A673 (cell line): ENCODE data around the gene FNBP1L. TPM values are rescaled to one million over a fixed set of nuclear protein-coding genes. Genes with fewer than 3 reads are reported as not detected.

Experiments
- BruUV-seq: library from RNA; stranded (reverse); fragments of 400-500 nt; replicated peaks from 2 replicates; lab custom pipeline; 2021; lab: Mats Ljungman, UMichigan
- CTCF ChIA-PET: fragments of 300-600 bp; sonication (Branson Sonifier 250); formaldehyde crosslinking; loops from one replicate; lab custom pipeline; 2022; ENCODE audit warnings: antibody characterized with exemption; lab: Charles Lee
- POLR2A ChIA-PET: fragments of 300-600 bp; sonication (Branson Sonifier 250); formaldehyde crosslinking; loops from one replicate; lab custom pipeline; 2022; ENCODE audit warnings: antibody characterized with exemption; ENCODE audit not compliant: low non-redundant PET; lab: Charles Lee
- DNase-seq: peaks from one replicate; pipeline ENCODE4 v3.0.0-alpha.2; 2015; ENCODE audit warnings: low spot score
- H3K27ac ChIP-seq: fragments of 200-600 bp; sonication (generic); 2 replicates; pipeline ENCODE4 v1.5.1; 2016; ENCODE audit warnings: mixed run types, low read depth, mild to moderate bottlenecking, mixed read lengths, antibody characterized with exemption, low read length; ENCODE audit not compliant: poor library complexity, severe bottlenecking
- H3K27me3 ChIP-seq: fragments of 200-600 bp; sonication (generic); replicated peaks from 2 replicates; pipeline ENCODE4 v1.6.1; 2017; ENCODE audit warnings: mixed run types, low read depth, mild to moderate bottlenecking, mixed read lengths, antibody characterized with exemption, low read length; ENCODE audit not compliant: insufficient read depth, poor library complexity
- H3K36me3 ChIP-seq: fragments of 200-600 bp; sonication (generic); 2 replicates; pipeline ENCODE4 v1.6.1; 2016; ENCODE audit warnings: mixed run types, mild to moderate bottlenecking, mixed read lengths, antibody characterized with exemption, low read length; ENCODE audit not compliant: insufficient read depth, poor library complexity, severe bottlenecking
- H3K4me1 ChIP-seq: fragments of 200-600 bp; sonication (generic); 2 replicates; pipeline ENCODE4 v1.6.1; 2017; ENCODE audit warnings: mixed run types, mild to moderate bottlenecking, mixed read lengths, antibody characterized with exemption, low read length; ENCODE audit not compliant: insufficient read depth, poor library complexity, severe bottlenecking
- H3K4me3 ChIP-seq: fragments of 200-600 bp; sonication (generic); 2 replicates; pipeline ENCODE4 v1.5.1; 2016; ENCODE audit warnings: low read depth, mixed run types, mild to moderate bottlenecking, mixed read lengths, low read length; ENCODE audit not compliant: poor library complexity, severe bottlenecking
- H3K9me3 ChIP-seq: fragments of 200-600 bp; sonication (generic); 2 replicates; pipeline ENCODE4 v1.6.1; 2016; ENCODE audit warnings: mixed run types, low read depth, mild to moderate bottlenecking, mixed read lengths, antibody characterized with exemption, low read length; ENCODE audit not compliant: poor library complexity, severe bottlenecking
- EZH2 ChIP-seq: fragments of 200-600 bp; sonication (generic); IDR thresholded peaks from 2 replicates; pipeline ENCODE4 v1.6.1; 2017; ENCODE audit warnings: borderline replicate concordance, low read depth, mild to moderate bottlenecking, mixed read lengths, antibody characterized with exemption, low read length; ENCODE audit not compliant: poor library complexity, severe bottlenecking
- intact Hi-C: fragments of 100-400 bp; cut with micrococcal nuclease; formaldehyde crosslinking; loops from one replicate; pipeline ENCODE4 v1.10.0; 2022; ENCODE audit not compliant: unreplicated experiment
- total RNA-seq: library from RNA; stranded (reverse); gene quantifications from 2 replicates; pipeline ENCODE4 v1.2.3, GENCODE V29; 2021
- TF ChIP-seq, protein P1 (sequence below): fragments of 300-800, 200-600 bp; sonication (generic); conservative IDR thresholded peaks from 2 replicates; pipeline ENCODE4 v1.5.1; 2017; ENCODE audit warnings: low read depth, mild to moderate bottlenecking, antibody characterized with exemption, low read length, moderate library complexity, mixed read lengths

The FNBP1L gene
- total RNA-seq, 1 experiment from 2014 or later: 39.6 TPM

DNA sequence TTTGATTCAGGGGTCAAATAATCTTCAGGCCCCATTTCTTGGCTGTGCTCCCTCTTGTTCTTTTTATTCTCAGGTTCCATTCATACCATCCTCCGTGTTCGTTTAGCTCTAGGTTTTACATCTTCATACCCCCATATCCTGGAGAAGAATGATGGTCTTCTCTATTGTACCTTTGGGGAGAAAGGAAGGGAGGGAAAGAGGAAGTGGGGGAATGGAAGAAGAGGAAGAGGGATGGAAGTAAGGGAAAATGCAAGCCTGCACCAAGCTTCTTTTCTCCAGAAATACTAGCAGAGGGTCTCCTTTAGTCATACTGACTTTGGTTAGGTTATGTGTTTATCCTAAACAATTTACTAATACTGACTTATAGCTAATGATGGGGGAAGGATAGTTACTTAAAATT is 52.4 kb downstream of the FNBP1L start:
- H3K4me1 ChIP-seq: no peaks in the 10 kb centered on the region
- no peak for TF ChIP-seq EZH2
- TF ChIP-seq, protein P1, sequence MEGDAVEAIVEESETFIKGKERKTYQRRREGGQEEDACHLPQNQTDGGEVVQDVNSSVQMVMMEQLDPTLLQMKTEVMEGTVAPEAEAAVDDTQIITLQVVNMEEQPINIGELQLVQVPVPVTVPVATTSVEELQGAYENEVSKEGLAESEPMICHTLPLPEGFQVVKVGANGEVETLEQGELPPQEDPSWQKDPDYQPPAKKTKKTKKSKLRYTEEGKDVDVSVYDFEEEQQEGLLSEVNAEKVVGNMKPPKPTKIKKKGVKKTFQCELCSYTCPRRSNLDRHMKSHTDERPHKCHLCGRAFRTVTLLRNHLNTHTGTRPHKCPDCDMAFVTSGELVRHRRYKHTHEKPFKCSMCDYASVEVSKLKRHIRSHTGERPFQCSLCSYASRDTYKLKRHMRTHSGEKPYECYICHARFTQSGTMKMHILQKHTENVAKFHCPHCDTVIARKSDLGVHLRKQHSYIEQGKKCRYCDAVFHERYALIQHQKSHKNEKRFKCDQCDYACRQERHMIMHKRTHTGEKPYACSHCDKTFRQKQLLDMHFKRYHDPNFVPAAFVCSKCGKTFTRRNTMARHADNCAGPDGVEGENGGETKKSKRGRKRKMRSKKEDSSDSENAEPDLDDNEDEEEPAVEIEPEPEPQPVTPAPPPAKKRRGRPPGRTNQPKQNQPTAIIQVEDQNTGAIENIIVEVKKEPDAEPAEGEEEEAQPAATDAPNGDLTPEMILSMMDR: no peak
- H3K4me3 ChIP-seq: no peak overlapping the region
- no peaks in the 10 kb centered on the region for H3K9me3 ChIP-seq
- DNase-seq: no peak
- ChIA-PET POLR2A (no interaction called here), CTCF (no interaction called here)
- no peaks in the 10 kb centered on the region for H3K27me3 ChIP-seq
- intact Hi-C loops: no loop called here
- BruUV-seq: no TSS peak
- no peak overlapping the region for H3K27ac ChIP-seq
- H3K36me3 ChIP-seq: no peaks in the 10 kb centered on the region

DNA sequence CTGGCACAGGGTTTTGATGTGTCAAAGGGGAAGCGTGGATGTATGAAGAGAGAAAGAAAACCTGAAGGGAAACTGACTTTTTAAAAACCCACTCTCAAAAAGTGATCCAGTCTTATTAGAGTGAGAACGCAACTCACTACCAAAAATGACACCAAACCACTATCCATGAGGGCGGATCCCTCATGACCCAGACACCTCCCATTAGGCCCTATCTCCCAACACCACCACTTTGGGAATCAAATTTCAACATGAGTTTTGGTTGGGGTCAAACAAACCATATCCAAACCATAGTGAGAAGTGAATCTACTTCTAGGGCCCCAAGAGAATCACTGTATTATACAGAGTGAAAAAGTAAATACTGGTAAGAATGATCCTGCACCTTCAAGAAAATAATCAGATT is 53.5 kb downstream of the FNBP1L start:
- Histone ChIP-seq H3K36me3 (no peaks in the 10 kb centered on the region), H3K4me1 (no peaks in the 10 kb centered on the region), H3K27me3 (no peaks in the 10 kb centered on the region), H3K27ac (no peak overlapping the region), H3K9me3 (no peaks in the 10 kb centered on the region), H3K4me3 (no peak overlapping the region)
- intact Hi-C loops: no loop called here
- CTCF ChIA-PET: no interaction called here
- TF ChIP-seq, protein P1: no peak
- DNase-seq: no peak
- POLR2A ChIA-PET: no interaction called here
- no TSS peak for BruUV-seq

DNA sequence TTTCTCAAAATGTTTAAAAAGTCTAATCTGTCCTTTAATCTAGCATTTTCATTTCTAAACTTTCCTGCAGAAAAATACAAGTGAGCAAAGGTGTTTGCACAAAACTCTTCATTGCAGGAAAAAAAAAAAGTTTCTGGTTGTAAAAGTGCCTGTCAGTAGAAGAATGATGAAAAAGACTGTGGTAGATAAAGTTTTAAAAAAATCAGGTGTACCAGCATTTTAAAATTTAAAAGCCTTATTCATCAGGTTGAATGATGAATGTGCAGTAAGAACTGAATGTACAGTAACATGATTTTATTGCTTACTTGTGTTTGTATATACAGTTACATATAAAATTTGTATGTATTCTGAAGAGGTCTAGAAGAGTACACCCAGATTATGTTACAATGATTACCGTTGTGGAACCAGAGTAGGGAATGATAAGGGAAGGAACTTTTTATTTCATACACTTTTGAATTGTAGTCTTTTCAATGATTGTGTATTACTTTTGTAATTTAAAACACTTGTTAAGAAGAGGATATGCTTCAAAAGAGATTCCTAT is 54.0 kb downstream of the FNBP1L start:
- intact Hi-C loops: no loop called here
- no peak for DNase-seq
- Histone ChIP-seq H3K4me3 (no peak overlapping the region), H3K27ac (no peak overlapping the region), H3K27me3 (no peaks in the 10 kb centered on the region), H3K4me1 (no peaks in the 10 kb centered on the region), H3K36me3 (no peaks in the 10 kb centered on the region), H3K9me3 (no peaks in the 10 kb centered on the region)
- ChIA-PET CTCF (no interaction called here), POLR2A (no interaction called here)
- TF ChIP-seq EZH2: no peak
- TF ChIP-seq, protein P1: no peak
- BruUV-seq: no TSS peak
